Uterine smooth muscle cell (primary cell): ENCODE measurements around the gene OSBPL8. TPM values are rescaled to one million over a fixed set of nuclear protein-coding genes. Genes with fewer than 3 reads are reported as not detected.

Source experiments
- total RNA-seq: library from RNA; depleted of rRNA; stranded (reverse); fragments of >200 nt; gene quantifications from 2 replicates; pipeline ENCODE4 v1.2.3, GENCODE V29; 2014

The OSBPL8 gene, protein sequence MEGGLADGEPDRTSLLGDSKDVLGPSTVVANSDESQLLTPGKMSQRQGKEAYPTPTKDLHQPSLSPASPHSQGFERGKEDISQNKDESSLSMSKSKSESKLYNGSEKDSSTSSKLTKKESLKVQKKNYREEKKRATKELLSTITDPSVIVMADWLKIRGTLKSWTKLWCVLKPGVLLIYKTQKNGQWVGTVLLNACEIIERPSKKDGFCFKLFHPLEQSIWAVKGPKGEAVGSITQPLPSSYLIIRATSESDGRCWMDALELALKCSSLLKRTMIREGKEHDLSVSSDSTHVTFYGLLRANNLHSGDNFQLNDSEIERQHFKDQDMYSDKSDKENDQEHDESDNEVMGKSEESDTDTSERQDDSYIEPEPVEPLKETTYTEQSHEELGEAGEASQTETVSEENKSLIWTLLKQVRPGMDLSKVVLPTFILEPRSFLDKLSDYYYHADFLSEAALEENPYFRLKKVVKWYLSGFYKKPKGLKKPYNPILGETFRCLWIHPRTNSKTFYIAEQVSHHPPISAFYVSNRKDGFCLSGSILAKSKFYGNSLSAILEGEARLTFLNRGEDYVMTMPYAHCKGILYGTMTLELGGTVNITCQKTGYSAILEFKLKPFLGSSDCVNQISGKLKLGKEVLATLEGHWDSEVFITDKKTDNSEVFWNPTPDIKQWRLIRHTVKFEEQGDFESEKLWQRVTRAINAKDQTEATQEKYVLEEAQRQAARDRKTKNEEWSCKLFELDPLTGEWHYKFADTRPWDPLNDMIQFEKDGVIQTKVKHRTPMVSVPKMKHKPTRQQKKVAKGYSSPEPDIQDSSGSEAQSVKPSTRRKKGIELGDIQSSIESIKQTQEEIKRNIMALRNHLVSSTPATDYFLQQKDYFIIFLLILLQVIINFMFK
- total RNA-seq: 86.7 and 127 TPM in 2 replicates

DNA sequence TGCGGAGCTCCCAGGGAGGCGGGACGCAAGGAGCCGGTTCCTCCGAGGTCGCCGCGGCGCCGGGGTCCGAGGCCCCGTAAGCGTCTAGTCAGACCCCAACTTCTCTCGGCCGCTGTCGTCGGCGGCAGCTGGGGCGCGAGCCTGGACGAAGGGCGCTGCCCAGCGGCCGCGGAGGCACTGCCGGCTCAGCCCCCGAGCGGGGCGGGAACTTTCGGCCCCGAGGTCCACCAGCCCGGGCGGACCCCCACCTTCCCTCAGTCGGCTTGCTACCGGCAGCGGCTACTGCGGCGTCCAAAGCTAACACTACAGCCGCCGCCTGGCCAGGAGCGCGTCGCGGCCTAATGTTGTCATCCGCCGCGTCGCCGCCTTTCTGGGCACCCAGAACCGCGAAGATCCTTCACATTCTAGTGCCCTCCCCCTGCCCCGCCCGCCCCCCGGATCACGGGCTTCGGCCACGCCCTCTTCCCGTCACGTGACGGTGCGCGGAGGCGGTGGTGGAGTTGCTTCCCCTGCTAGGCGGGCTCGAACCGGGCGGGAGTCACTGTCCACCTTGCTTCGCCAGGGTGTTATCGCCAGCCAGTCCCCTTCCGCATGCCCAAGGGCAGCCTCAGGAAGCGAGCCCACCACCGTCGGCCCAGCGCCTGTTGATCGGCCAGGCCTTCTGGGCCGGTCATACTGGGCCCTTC is at the start of gene OSBPL8:
Gene OSBPL8, minus strand, starts transcription at position 372 of the 686 bp plus-strand sequence. CDS start 72,220 bp downstream, outside the sequence.

GRCh38 chr12:76348079-76348901 is 211.3 kb downstream of the OSBPL8 start, which contains the start of gene BBS10:
Gene BBS10, minus strand, starts transcription at chr12:76348415. Its CDS starts 57 bp downstream, at chr12:76348358.

Other genes with a start within 250 kb of the OSBPL8 start
- 14.5 and 20.9 TPM in 2 replicates for gene BBS10, start 211.4 kb downstream of the OSBPL8 start, total RNA-seq
- gene ZDHHC17, start 204.3 kb upstream of the OSBPL8 start, total RNA-seq: 69.4 and 84.4 TPM in 2 replicates